Measurements from ENCODE around the gene ORC6. TPM values are rescaled to one million over a fixed set of nuclear protein-coding genes. Genes with fewer than 3 reads are reported as not detected.

Gene ORC6
- polyA plus RNA-seq, 1 donor (not counting 4 experiments of a cell fraction or from before 2014, with no cell fraction given): 21.9 TPM

- Histone ChIP-seq H3K4me1 (ENCODE audit: control insufficient read depth, extremely low read depth, insufficient read depth, low read length) (peaks cover 27% of the 10 kb centered on the region), H4K20me1 (ENCODE audit: control insufficient read depth, extremely low read depth, insufficient read depth, low read length) (peaks cover 19% of the 10 kb centered on the region), H3K36me3 (ENCODE audit: control insufficient read depth in 2 of 2, extremely low read depth in 1 of 2, insufficient read depth in 2 of 2, low read length in 2 of 2) (peaks cover 0 to 5% of the 10 kb centered on the region in 2 experiments), H3K4me2 (ENCODE audit: control insufficient read depth, extremely low read depth, insufficient read depth, low read depth, low read length) (peak overlapping the region; percentile 97), H3K27ac (ENCODE audit: control insufficient read depth, insufficient read depth, low read length) (peak overlapping the region; percentile 97), H3K27me3 (ENCODE audit: control insufficient read depth, extremely low read depth, insufficient read depth, low read length) (no peaks in the 10 kb centered on the region), H2AFZ (ENCODE audit: control insufficient read depth, low read length) (peak overlapping the region; percentile 100), H3K9ac (ENCODE audit: control insufficient read depth, extremely low read depth, insufficient read depth, low read length) (peak overlapping the region; percentile 97), H3K79me2 (ENCODE audit: control insufficient read depth, insufficient read depth, low read length) (peaks cover 59% of the 10 kb centered on the region), H3K9me1 (ENCODE audit: control insufficient read depth, extremely low read depth, insufficient read depth, low read length) (no peaks in the 10 kb centered on the region), H3K9me3 (ENCODE audit: control insufficient read depth, low read depth, low read length) (no peaks in the 10 kb centered on the region), H3K4me3 (ENCODE audit: control insufficient read depth in 2 of 3, extremely low read depth in 1 of 3, insufficient read depth in 2 of 3, low read depth in 1 of 3, low read length in 3 of 3) (peak overlapping the region; percentile 84 to 91 (median 88))
- TF ChIP-seq EZH2 (IDR thresholded peaks at IDR 0.05; ENCODE audit: low read length) (no peak), CTCF (optimal IDR thresholded peaks at IDR 0.05 in 1 of 3, IDR thresholded peaks at IDR 0.05 in 1 of 3, conservative IDR thresholded peaks at IDR 0.05 in 1 of 3; ENCODE audit: extremely low read depth in 1 of 3, insufficient read depth in 2 of 3, low read length in 3 of 3) (peak in 1 of 3 experiments; percentile 2)
- DNase-seq (ENCODE audit: low read depth, low spot score) (no peak), FAIRE-seq (no peak)
- dilution Hi-C loops (cut with MboI; ENCODE audit: extremely low pct_ligation_motif_present, low sequenced_read_pairs): no loop called here
Observed at GRCh38 chr16:46690281-46691178, 1.1 kb downstream of the ORC6 start.

- H3K9me3 ChIP-seq (ENCODE audit: control insufficient read depth, low read depth, low read length): no peaks in the 10 kb centered on the region
- H2AFZ ChIP-seq (ENCODE audit: control insufficient read depth, low read length): no peak overlapping the region
- H3K9me1 ChIP-seq (ENCODE audit: control insufficient read depth, extremely low read depth, insufficient read depth, low read length): no peaks in the 10 kb centered on the region
- peaks cover 15% of the 10 kb centered on the region for H4K20me1 ChIP-seq (ENCODE audit: control insufficient read depth, extremely low read depth, insufficient read depth, low read length)
- H3K4me1 ChIP-seq (ENCODE audit: control insufficient read depth, extremely low read depth, insufficient read depth, low read length): peaks cover 27% of the 10 kb centered on the region
- dilution Hi-C loops (cut with MboI; ENCODE audit: extremely low pct_ligation_motif_present, low sequenced_read_pairs): no loop called here
- peaks cover 2 to 5% of the 10 kb centered on the region in 2 experiments for H3K36me3 ChIP-seq (ENCODE audit: control insufficient read depth in 2 of 2, extremely low read depth in 1 of 2, insufficient read depth in 2 of 2, low read length in 2 of 2)
- H3K79me2 ChIP-seq (ENCODE audit: control insufficient read depth, insufficient read depth, low read length): peaks cover 47% of the 10 kb centered on the region
- H3K9ac ChIP-seq (ENCODE audit: control insufficient read depth, extremely low read depth, insufficient read depth, low read length): no peak overlapping the region
- no peak overlapping the region for H3K27ac ChIP-seq (ENCODE audit: control insufficient read depth, insufficient read depth, low read length)
- H3K27me3 ChIP-seq (ENCODE audit: control insufficient read depth, extremely low read depth, insufficient read depth, low read length): no peaks in the 10 kb centered on the region
- DNase-seq (ENCODE audit: low read depth, low spot score): no peak
- TF ChIP-seq EZH2 (IDR thresholded peaks at IDR 0.05; ENCODE audit: low read length) (no peak), CTCF (optimal IDR thresholded peaks at IDR 0.05 in 1 of 3, IDR thresholded peaks at IDR 0.05 in 1 of 3, conservative IDR thresholded peaks at IDR 0.05 in 1 of 3; ENCODE audit: extremely low read depth in 1 of 3, insufficient read depth in 2 of 3, low read length in 3 of 3) (no peak)
- no peak overlapping the region for H3K4me2 ChIP-seq (ENCODE audit: control insufficient read depth, extremely low read depth, insufficient read depth, low read depth, low read length)
- FAIRE-seq: no peak
- H3K4me3 ChIP-seq (ENCODE audit: control insufficient read depth in 2 of 3, extremely low read depth in 1 of 3, insufficient read depth in 2 of 3, low read depth in 1 of 3, low read length in 3 of 3): no peak overlapping the region
Observed at GRCh38 chr16:46691726-46692125, 2.3 kb downstream of the ORC6 start.
